Measurements from ENCODE around the gene AWAT2.
A peak's percentile ranks its signal among the peaks of the same experiment; 100 is the strongest.

The AWAT2 gene

DNA sequence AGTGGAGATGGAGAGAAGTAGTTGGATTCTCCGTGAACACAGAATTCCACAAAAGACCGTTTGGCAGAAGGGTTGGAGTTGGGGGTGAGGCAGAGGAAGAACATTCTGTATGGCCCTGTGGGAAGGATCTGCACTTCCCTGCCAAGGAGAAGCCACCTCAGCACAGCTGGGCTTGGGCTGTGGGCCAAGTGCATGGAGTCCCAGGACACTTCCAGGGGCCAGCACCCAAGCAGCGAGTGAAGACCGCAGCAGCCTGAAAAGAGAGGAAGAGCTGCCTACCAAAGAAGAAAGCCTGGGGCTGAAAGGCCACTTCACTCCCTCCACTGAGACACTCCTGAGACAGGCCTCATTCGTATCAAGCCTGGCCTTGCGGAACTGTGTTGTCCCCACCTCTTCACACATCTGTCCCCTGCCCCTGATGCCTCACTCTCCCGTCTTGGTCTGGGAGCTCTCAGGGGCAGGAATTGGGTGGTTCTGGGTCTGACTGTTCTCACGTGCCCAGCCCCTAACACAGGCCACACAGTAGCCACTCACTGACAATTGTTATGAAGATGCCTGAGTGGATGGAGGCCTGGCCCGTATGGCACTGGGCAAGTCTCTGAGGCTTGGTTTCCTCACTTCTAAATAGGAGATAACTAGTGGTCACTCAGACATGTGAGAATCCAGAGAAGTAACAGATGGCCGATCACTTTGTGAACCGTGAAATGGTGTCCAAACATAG, 3.3 kb upstream of the AWAT2 start:
- TF ChIP-seq, protein P1, sequence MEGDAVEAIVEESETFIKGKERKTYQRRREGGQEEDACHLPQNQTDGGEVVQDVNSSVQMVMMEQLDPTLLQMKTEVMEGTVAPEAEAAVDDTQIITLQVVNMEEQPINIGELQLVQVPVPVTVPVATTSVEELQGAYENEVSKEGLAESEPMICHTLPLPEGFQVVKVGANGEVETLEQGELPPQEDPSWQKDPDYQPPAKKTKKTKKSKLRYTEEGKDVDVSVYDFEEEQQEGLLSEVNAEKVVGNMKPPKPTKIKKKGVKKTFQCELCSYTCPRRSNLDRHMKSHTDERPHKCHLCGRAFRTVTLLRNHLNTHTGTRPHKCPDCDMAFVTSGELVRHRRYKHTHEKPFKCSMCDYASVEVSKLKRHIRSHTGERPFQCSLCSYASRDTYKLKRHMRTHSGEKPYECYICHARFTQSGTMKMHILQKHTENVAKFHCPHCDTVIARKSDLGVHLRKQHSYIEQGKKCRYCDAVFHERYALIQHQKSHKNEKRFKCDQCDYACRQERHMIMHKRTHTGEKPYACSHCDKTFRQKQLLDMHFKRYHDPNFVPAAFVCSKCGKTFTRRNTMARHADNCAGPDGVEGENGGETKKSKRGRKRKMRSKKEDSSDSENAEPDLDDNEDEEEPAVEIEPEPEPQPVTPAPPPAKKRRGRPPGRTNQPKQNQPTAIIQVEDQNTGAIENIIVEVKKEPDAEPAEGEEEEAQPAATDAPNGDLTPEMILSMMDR (IDR thresholded peaks at IDR 0.05; ENCODE audit: low read depth, low read length), result no peak
- DNase-seq (ENCODE audit: extremely low read depth, low read depth), result no peak

DNA sequence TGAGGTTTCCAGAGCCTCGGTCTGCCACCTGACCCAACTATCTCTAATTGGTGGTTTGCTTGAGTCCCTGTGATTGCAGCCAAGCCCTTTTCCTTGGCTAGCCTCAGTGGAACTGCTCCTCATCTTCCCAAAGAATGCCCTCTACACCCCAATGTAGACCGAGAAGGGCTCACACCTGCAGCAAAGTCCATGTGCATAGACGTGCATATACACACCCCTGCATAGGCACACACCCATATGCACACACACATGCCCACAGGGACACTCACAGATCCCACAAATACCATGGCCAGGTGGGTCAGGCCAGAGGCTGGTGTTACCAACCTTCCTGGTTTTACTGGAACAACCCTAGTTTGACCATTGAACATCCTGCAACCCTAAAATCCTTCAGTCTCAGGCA, 332 bp downstream of the AWAT2 start:
- DNase-seq (ENCODE audit: extremely low read depth, low read depth), result no peak

DNA sequence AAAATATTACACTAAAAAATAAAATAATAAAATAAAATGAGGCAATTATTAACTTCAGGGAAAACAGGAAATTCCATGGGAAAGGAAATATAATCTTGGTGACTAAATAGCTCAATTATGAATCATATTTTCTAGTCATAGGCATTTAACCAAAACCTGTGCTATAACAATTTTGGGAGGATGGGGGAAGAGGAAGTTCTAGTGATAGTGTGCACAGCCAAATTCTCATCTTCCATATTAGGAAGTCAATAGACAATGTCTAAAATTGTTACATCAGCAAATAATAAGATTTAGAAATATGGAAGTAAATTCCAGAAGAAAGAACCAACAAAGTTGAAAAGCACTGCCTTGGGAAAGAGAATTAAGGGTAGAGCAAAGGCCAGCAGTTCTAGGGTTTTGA, 2.8 kb downstream of the AWAT2 start:
- TF ChIP-seq, protein P1 (IDR thresholded peaks at IDR 0.05; ENCODE audit: low read depth, low read length), result no peak
- peak; percentile 5 for DNase-seq (ENCODE audit: extremely low read depth, low read depth)

More for the DNA sequence above, 332 bp downstream of the AWAT2 start:
- TF ChIP-seq, protein P1 (IDR thresholded peaks at IDR 0.05; ENCODE audit: low read depth, low read length), result no peak

DNA sequence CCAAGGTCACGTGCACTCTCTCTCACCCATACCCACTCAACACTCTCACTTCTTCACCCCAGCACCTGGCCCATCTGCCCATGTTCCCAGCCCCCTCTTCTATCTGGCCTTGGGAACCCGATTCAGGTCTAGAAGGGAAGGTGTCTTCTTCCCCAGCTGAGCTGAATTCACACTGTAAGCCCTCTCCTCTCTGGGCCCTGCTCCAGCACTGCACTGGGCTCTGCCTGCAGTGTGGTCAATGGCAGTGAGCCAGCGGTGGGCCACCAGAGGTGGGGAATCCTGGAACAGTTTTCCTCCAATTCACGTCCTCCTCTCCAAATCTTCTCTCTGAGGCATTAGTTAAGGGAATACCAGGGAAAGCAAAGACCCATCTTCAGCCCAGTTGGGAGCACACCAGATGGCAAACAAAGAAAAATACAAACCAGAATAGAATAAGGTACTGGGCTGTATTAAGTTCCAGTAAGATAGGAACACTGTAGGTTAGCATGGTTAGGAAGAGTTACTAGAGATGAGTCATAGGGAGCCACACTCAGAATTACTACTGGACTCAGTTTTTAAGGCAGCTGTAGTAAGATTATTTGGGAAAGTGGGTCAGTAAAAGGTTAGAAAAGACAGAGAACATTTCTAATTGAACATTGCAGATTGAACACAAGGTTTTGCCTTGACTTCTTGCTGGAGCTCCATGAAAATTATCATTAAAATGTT, 5.0 kb downstream of the AWAT2 start:
- no peak for DNase-seq (ENCODE audit: extremely low read depth, low read depth)
- TF ChIP-seq, protein P1 (IDR thresholded peaks at IDR 0.05; ENCODE audit: low read depth, low read length), result no peak

DNA sequence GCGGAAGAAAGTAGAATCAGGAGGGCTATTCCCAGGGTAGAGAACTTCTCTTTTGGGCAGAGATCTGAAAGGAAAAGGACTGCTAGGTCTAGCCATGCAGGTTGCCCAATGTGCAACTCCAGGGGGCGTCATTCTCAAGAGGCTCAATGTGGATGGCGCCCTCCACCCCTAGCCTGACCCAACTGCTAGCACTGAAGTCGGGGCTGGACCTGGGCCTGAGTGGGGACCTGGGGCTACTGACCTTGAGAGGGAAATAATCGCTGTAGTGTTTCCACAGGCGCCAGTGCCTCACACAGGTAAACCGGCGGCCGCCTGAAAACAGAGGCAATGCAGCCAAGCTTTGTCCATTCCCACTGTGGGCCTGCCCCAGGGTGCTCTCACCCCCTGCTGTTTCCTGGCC, 6.1 kb downstream of the AWAT2 start:
- DNase-seq (ENCODE audit: extremely low read depth, low read depth), result no peak
- TF ChIP-seq, protein P1 (IDR thresholded peaks at IDR 0.05; ENCODE audit: low read depth, low read length), result no peak

DNA sequence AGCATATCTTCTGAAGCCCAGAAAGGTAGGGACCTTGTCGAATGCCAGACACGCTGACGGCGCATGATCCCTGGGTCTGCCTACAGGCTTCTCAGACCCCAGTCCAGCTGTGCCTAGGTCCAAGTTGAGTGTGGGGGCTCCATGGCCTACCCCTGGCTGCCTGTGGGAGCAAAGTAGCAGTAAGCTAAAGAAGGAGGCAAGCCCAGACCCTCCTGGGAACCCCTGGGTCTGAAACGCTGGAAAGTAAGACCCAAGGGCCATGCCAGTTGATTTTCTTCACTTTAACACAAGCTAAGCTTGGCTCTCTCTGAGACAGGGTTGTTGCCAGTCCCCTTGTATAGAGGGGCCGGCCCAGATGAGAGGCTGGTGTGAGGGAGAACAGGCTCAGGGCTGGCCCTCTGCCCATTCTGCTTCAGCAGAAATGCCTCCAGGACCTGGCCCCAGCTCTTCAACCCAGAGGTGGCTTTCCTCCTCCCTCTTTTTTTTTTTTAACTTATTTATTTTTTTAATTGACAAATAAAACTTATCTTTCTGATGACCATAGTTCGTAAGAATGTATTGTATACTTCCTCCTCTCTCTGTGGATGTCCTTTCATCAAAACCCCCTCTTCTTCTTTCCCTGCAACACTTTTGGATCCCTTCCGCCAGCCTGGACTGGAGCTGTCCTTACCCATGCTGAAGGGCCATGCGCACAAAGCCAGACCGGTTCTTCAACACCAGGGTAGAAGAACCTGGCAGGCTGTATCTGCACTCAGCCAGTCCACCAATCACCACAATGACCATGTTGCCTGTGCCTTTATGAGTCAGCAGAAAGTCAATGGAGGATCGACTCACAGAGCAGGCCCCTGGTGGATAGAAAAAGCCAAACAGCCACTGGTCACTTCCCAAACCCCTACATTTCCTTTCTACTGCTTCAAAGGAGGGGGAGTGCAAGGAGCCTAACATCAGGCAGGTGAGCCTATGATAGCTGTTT, 7.1 kb downstream of the AWAT2 start:
- DNase-seq (ENCODE audit: extremely low read depth, low read depth), result no peak
- TF ChIP-seq, protein P1 (IDR thresholded peaks at IDR 0.05; ENCODE audit: low read depth, low read length), result no peak
